ENCODE data around the gene DSCAML1.

DSCAML1 gene

DNA sequence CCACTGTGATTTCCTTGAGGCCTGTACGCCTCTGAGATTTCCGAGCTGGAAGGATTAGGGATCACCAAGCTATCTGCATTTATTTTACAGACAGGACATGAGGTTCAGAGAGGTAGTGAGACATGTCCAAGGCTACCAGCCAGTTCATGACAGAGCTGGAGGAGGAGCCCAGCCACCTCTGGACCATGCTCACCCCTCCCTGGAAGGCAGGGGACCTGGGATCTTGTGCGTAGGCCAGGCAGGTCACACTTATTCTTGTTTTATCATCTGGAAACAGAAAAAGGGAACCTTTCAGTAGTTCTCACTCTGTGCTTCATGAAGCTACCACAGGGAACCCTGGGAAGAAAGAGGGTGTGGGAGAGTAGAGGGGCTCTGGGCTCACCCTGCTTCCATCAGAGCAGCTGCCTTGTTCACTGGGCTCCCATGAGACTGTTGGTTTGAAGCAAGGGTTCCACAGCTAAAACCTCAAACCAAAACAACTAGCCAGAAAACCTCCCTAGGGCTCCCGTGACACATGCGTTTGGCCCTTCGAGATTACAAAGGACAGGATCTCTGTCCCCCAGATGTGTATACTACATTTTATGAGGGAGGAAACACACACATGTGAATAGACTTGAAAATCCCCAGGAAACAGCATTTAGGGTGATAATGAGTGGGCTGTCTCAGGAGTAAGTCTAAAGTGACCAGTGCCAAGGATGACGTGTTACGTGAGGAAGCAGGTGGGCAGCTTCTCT lies 106.4 kb downstream of the DSCAML1 start:
- TF ChIP-seq, protein P1, sequence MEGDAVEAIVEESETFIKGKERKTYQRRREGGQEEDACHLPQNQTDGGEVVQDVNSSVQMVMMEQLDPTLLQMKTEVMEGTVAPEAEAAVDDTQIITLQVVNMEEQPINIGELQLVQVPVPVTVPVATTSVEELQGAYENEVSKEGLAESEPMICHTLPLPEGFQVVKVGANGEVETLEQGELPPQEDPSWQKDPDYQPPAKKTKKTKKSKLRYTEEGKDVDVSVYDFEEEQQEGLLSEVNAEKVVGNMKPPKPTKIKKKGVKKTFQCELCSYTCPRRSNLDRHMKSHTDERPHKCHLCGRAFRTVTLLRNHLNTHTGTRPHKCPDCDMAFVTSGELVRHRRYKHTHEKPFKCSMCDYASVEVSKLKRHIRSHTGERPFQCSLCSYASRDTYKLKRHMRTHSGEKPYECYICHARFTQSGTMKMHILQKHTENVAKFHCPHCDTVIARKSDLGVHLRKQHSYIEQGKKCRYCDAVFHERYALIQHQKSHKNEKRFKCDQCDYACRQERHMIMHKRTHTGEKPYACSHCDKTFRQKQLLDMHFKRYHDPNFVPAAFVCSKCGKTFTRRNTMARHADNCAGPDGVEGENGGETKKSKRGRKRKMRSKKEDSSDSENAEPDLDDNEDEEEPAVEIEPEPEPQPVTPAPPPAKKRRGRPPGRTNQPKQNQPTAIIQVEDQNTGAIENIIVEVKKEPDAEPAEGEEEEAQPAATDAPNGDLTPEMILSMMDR (conservative IDR thresholded peaks at IDR 0.05), result no peak
- H3K27ac ChIP-seq, result no peak overlapping the region

DNA sequence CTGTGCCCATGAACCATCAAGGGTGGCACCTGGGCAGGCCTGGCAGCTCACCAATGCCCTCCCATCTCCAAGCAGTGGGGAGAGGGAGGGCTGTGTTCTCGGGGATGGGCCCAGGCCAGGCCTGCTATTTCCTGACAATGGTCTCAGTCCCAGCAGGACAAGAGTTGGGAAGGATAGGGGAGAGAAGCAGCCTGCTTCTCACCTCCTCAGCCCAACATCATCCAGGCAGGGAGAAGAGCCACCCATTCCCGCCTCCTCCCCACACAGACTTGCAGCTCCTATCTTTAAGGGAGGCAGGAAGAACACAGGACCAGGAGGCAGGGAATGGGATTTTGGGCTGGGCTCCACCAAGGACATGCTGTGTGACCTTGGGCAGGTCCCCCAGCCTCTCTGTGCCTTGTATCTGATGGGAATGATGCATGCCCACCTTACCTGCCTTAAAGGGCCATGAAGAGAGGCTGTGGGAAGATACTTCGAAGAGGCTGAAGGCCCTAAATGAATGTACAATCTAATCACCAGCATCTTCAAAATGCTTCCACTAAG lies 108.7 kb downstream of the DSCAML1 start:
- no peak overlapping the region for H3K27ac ChIP-seq
- TF ChIP-seq, protein P1 (conservative IDR thresholded peaks at IDR 0.05), result no peak

DNA sequence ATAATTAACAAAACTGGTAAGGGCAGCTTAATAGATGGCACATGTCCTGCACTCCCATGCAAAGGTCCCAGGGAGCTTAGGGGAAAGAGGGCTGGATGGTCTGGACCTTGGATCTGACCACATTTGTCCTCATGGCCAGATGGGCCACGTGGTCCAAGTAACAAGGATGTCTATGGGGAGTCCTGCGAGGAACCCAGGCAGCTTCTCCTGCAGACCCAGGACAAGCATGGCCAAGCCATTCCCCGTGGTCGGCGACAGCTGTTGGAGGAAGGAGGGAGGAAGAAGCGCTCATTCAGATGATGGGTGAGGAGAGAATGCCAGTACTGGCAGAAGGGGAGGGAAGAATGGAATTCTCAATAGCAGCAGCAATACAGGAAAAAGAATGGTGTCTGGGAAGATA lies 109.2 kb downstream of the DSCAML1 start:
- TF ChIP-seq, protein P1 (conservative IDR thresholded peaks at IDR 0.05), result no peak
- no peak overlapping the region for H3K27ac ChIP-seq

DNA sequence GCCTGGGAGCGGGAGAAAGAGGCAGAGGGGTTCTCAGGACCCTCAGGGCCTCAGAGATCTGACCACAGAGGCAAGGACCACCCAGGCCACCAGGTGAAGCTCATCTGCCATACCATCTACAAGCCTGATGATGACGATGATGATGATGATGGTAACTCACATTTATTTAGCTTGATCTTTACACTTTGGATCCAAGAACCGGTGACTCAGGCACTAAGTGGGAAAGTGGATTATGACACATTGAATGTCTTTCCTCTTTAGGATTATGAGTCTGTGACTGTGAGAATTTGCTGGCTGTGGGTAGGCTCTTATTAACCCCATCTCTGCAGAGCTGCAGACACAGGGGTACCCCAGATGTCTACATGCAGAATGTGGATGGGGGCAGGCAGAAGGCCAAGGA lies 110.3 kb downstream of the DSCAML1 start:
- no peak overlapping the region for H3K27ac ChIP-seq
- TF ChIP-seq, protein P1 (conservative IDR thresholded peaks at IDR 0.05), result no peak

DNA sequence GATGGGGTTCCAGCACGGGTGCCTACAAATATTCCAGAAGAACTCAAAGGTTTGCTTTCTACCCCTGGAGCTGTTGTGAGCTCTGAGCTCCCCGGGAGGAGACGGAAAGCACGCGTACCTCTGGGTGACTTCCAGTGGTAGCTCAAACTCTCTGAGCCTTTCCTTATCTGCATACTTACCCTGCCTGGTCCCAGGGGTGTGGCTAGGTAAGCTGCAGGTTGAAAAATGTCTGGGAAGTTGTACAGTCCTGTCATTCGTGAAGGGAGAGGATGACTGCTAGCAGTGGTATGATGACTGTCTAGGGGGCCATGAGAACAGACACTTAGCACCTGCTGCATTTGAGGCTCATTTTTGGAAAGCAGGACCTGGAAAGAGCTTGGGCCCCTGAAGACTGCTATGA lies 111.5 kb downstream of the DSCAML1 start:
- no peak overlapping the region for H3K27ac ChIP-seq
- TF ChIP-seq, protein P1 (conservative IDR thresholded peaks at IDR 0.05), result no peak

DNA sequence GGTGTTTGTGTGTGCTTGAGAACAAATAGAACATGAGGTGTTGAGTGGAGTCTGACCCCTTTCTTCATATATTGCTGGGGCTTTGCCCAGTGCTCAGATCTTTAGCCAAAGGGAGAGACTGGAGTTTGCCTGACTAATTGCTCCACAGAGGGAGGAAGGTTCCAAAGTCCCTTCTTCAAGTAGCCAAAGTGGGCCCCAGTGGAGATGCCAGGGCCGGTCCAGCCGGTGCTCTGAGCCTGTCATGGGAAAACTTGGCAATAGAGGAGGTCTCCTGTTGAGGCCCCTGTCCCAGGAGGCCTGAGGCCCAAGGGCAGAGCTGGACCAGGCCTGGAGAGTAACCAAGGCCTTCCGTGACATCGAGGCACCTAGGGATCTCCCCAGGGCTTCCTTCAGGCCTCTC lies 112.3 kb downstream of the DSCAML1 start:
- no peak overlapping the region for H3K27ac ChIP-seq
- TF ChIP-seq, protein P1 (conservative IDR thresholded peaks at IDR 0.05), result no peak

DNA sequence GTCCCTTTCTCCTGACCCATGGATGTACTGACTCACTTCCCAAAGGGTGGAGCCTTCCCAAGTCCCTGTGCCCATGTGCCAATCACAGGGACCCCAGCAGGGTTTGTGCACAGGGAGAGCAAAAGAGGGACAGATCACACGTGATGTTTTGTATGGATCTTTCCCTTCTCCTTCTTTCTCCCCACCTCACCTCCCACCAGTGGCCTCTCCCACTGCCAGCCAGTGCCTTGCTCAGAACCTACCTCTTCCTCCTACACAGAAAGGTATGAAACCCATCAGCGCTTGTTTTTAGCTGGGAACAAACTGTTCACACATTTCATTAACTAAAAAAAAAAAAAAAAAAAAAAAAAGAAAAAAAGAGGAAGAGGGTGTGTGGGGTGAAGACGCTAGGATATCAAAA lies 112.9 kb downstream of the DSCAML1 start:
- TF ChIP-seq, protein P1 (conservative IDR thresholded peaks at IDR 0.05), result no peak
- no peak overlapping the region for H3K27ac ChIP-seq

All from VCaP (cell line).